ENCODE measurements around the gene LTA4H.

DNA sequence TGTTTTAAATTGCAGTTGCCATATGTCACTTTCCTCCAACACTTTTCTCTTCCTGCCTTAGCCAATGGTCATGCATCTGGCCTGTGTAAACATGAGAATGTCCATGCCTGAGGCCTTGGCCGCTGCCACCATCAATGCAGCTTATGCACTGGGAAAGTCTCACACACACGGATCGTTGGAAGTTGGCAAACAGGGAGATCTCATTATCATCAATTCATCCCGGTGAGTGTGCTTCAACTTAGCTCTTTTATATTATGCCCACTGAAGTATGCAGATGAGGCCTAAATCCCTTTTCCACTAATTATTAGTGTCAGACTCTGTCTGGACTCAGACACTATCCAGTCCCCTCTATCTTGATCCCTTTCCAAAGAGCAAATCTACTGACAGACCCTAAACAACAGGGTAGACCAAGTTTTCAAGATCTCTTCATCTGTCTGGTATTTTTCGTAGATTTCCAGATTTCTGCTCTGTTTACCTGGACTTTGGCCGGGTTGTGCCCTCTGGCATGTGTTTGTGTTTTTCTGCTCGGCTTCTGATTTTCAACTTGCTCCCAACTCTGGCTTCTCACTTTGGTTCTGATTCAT lies 69.0 kb downstream of the LTA4H start:
- no peak for TF ChIP-seq POLR2A (IDR thresholded peaks at IDR 0.05)
- TF ChIP-seq, protein P1, sequence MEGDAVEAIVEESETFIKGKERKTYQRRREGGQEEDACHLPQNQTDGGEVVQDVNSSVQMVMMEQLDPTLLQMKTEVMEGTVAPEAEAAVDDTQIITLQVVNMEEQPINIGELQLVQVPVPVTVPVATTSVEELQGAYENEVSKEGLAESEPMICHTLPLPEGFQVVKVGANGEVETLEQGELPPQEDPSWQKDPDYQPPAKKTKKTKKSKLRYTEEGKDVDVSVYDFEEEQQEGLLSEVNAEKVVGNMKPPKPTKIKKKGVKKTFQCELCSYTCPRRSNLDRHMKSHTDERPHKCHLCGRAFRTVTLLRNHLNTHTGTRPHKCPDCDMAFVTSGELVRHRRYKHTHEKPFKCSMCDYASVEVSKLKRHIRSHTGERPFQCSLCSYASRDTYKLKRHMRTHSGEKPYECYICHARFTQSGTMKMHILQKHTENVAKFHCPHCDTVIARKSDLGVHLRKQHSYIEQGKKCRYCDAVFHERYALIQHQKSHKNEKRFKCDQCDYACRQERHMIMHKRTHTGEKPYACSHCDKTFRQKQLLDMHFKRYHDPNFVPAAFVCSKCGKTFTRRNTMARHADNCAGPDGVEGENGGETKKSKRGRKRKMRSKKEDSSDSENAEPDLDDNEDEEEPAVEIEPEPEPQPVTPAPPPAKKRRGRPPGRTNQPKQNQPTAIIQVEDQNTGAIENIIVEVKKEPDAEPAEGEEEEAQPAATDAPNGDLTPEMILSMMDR (IDR thresholded peaks at IDR 0.05): no peak
